Neural cell (in vitro differentiated cells): ENCODE measurements around the gene METAP1. TPM values are rescaled to one million over a fixed set of nuclear protein-coding genes. Genes with fewer than 3 reads are reported as not detected.
"Not testable (repeated sequence)": the region's sequence is repeated elsewhere in the genome, so short reads cannot be mapped to it uniquely, and the experiment has no call there.

Experiments
- H2AFZ ChIP-seq: fragments of 200-600, 300-800 bp; sonication (generic), shearing (Covaris generic); 2 replicates; pipeline ENCODE4 v1.6.0; 2014; ENCODE audit warnings: low read depth, mild to moderate bottlenecking, antibody characterized with exemption, low read length, moderate library complexity
- H3F3A ChIP-seq: fragments of 200-600 bp; shearing (Covaris generic); 2 replicates; pipeline ENCODE4 v1.6.1; 2016; ENCODE audit warnings: mild to moderate bottlenecking, moderate library complexity, mixed read lengths, antibody characterized with exemption, low read length; ENCODE audit not compliant: insufficient read depth, poor library complexity, severe bottlenecking
- H3K27ac ChIP-seq: fragments of 200-600, 300-800 bp; sonication (generic), shearing (Covaris generic); 2 replicates; pipeline ENCODE4 v1.5.1; 2014; ENCODE audit warnings: mild to moderate bottlenecking, low read length, moderate library complexity
- H3K27me3 ChIP-seq: fragments of 300-800, 200-600 bp; sonication (generic), shearing (Covaris generic); 2 replicates; pipeline ENCODE4 v1.6.0; 2014; ENCODE audit warnings: mild to moderate bottlenecking, low read depth, low read length, moderate library complexity; ENCODE audit not compliant: insufficient read depth
- H3K36me3 ChIP-seq: fragments of 300-800, 200-600 bp; sonication (generic), shearing (Covaris generic); 2 replicates; pipeline ENCODE4 v1.5.1; 2014; ENCODE audit warnings: mild to moderate bottlenecking, antibody characterized with exemption, low read length, moderate library complexity; ENCODE audit not compliant: insufficient read depth
- H3K4me2 ChIP-seq: fragments of 300-800, 200-600 bp; sonication (generic), shearing (Covaris generic); 2 replicates; pipeline ENCODE4 v1.6.0; 2014; ENCODE audit warnings: mild to moderate bottlenecking, low read length
- H3K4me3 ChIP-seq: fragments of 300-800, 200-600 bp; sonication (generic), shearing (Covaris generic); 2 replicates; pipeline ENCODE4 v1.5.1; 2014; ENCODE audit warnings: mild to moderate bottlenecking, low read length, moderate library complexity
- H3K79me2 ChIP-seq: fragments of 200-600 bp; shearing (Covaris generic); replicated peaks from 2 replicates; pipeline ENCODE4 v1.6.0; 2014; ENCODE audit warnings: mild to moderate bottlenecking, low read length, moderate library complexity; ENCODE audit not compliant: insufficient read depth
- H3K9ac ChIP-seq: fragments of 300-800, 200-600 bp; sonication (generic), shearing (Covaris generic); 2 replicates; pipeline ENCODE4 v1.6.1; 2016; ENCODE audit warnings: mild to moderate bottlenecking, low read length, mixed read lengths
- H3K9me2 ChIP-seq: fragments of 200-600 bp; shearing (Covaris generic); 2 replicates; pipeline ENCODE4 v1.6.1; 2016; ENCODE audit warnings: mild to moderate bottlenecking, low read length, mixed read lengths; ENCODE audit not compliant: insufficient read depth
- H3K9me3 ChIP-seq: fragments of 200-600, 300-800 bp; sonication (generic), shearing (Covaris generic); 2 replicates; pipeline ENCODE4 v1.6.1; 2016; ENCODE audit warnings: mild to moderate bottlenecking, mixed run types, low read length, moderate library complexity, mixed read lengths
- H4K20me1 ChIP-seq: fragments of 200-600 bp; shearing (Covaris generic); 2 replicates; pipeline ENCODE4 v1.6.1; 2016; ENCODE audit warnings: mild to moderate bottlenecking, mixed run types; ENCODE audit not compliant: insufficient read depth
- EP300 ChIP-seq: fragments of 450-650 bp; conservative IDR thresholded peaks from 2 replicates; pipeline ENCODE4 v1.6.1; 2014; ENCODE audit warnings: antibody characterized with exemption, mild to moderate bottlenecking, moderate library complexity; ENCODE audit not compliant: poor library complexity, severe bottlenecking
- EZH2 ChIP-seq: fragments of 200-600, 300-800 bp; shearing (Covaris generic), sonication (generic); IDR thresholded peaks from 2 replicates; pipeline ENCODE4 v1.6.1; 2014; ENCODE audit warnings: antibody characterized with exemption, low read length, borderline replicate concordance, mild to moderate bottlenecking; ENCODE audit not compliant: insufficient read depth, poor library complexity, severe bottlenecking
- MXI1 ChIP-seq: fragments of 450-650 bp; conservative IDR thresholded peaks from 2 replicates; pipeline ENCODE4 v1.6.1; 2014; ENCODE audit warnings: antibody characterized with exemption, mild to moderate bottlenecking; ENCODE audit not compliant: poor library complexity, severe bottlenecking
- POLR2AphosphoS5 ChIP-seq: IDR thresholded peaks from 2 replicates; pipeline ENCODE4 v1.6.1; 2012
- RAD21 ChIP-seq: fragments of 450-650 bp; conservative IDR thresholded peaks from 2 replicates; pipeline ENCODE4 v1.6.1; 2014; ENCODE audit warnings: antibody characterized with exemption, mild to moderate bottlenecking, moderate library complexity
- REST ChIP-seq: IDR thresholded peaks from 2 replicates; pipeline ENCODE4 v1.6.1; 2012; ENCODE audit warnings: borderline replicate concordance
- SMC3 ChIP-seq: fragments of 450-650 bp; conservative IDR thresholded peaks from 2 replicates; pipeline ENCODE4 v1.6.1; 2014; ENCODE audit warnings: antibody characterized with exemption, mild to moderate bottlenecking, moderate library complexity; ENCODE audit not compliant: poor library complexity
- TAF1 ChIP-seq: IDR thresholded peaks from 2 replicates; pipeline ENCODE4 v1.6.1; 2012; ENCODE audit warnings: low read depth
- polyA plus RNA-seq: library from polyadenylated mRNA; depleted of rRNA; stranded (reverse); fragments of >200 nt; gene quantifications from 2 replicates; pipeline ENCODE4 v1.2.3, GENCODE V29; 2014
- TF ChIP-seq, protein P1 (sequence below): fragments of 450-650 bp; IDR thresholded peaks from 2 replicates; pipeline ENCODE4 v1.5.1; 2014; ENCODE audit warnings: antibody characterized with exemption, mild to moderate bottlenecking, moderate library complexity; ENCODE audit not compliant: poor library complexity, severe bottlenecking

METAP1 gene
- polyA plus RNA-seq, 1 donor from 2014 or later: 24.5 TPM

GRCh38 chr4:99091216-99091575, 95.7 kb downstream of the METAP1 start:
- Histone ChIP-seq H3K4me3 (no peak overlapping the region), H2AFZ (no peak overlapping the region), H3F3A (no peaks in the 10 kb centered on the region), H3K36me3 (no peaks in the 10 kb centered on the region), H3K9me3 (no peaks in the 10 kb centered on the region), H3K4me2 (no peak overlapping the region), H3K27ac (no peak overlapping the region), H3K79me2 (peaks cover 34% of the 10 kb centered on the region), H4K20me1 (no peaks in the 10 kb centered on the region), H3K9me2 (no peaks in the 10 kb centered on the region), H3K9ac (no peak overlapping the region), H3K27me3 (no peaks in the 10 kb centered on the region)
- TF ChIP-seq, protein P1, sequence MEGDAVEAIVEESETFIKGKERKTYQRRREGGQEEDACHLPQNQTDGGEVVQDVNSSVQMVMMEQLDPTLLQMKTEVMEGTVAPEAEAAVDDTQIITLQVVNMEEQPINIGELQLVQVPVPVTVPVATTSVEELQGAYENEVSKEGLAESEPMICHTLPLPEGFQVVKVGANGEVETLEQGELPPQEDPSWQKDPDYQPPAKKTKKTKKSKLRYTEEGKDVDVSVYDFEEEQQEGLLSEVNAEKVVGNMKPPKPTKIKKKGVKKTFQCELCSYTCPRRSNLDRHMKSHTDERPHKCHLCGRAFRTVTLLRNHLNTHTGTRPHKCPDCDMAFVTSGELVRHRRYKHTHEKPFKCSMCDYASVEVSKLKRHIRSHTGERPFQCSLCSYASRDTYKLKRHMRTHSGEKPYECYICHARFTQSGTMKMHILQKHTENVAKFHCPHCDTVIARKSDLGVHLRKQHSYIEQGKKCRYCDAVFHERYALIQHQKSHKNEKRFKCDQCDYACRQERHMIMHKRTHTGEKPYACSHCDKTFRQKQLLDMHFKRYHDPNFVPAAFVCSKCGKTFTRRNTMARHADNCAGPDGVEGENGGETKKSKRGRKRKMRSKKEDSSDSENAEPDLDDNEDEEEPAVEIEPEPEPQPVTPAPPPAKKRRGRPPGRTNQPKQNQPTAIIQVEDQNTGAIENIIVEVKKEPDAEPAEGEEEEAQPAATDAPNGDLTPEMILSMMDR: no peak
- TF ChIP-seq SMC3: no peak
- TF ChIP-seq EZH2: no peak
- no peak for TF ChIP-seq RAD21
- TF ChIP-seq EP300: no peak
- TF ChIP-seq MXI1: no peak
- no peak for TF ChIP-seq POLR2AphosphoS5
- TF ChIP-seq REST: no peak
- TF ChIP-seq TAF1: no peak

DNA sequence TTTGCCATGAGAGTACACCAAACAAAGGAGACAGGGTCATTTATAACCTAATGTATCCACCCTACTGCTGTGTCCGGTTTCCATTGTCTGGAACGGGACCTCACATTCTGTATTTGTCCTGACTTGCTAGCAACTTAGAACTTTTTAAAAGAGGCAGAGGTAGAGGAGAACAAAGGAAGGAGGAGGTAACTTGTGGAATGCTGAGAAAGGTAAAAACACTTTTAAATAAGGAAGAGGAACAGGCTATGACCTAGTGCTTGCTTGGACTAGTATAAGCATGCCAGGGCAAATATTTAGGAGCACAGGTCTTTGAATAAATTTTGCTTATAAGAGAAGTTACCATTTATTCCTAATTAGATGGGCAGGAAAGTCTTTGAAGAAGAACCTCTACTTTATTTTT, 96.3 kb downstream of the METAP1 start:
- H2AFZ ChIP-seq, H3K4me3 ChIP-seq, H4K20me1 ChIP-seq, H3K4me2 ChIP-seq, H3K27me3 ChIP-seq, H3K9me3 ChIP-seq, H3F3A ChIP-seq, H3K27ac ChIP-seq, H3K9me2 ChIP-seq, H3K36me3 ChIP-seq, H3K9ac ChIP-seq: not testable (repeated sequence)
- peaks cover 29% of the 10 kb centered on the region for H3K79me2 ChIP-seq

- Histone ChIP-seq H2AFZ (no peak overlapping the region), H3K9me2 (no peaks in the 10 kb centered on the region), H3F3A (no peaks in the 10 kb centered on the region), H3K9ac (no peak overlapping the region), H3K36me3 (no peaks in the 10 kb centered on the region), H3K4me3 (no peak overlapping the region), H3K27ac (no peak overlapping the region), H3K4me2 (no peak overlapping the region), H3K27me3 (no peaks in the 10 kb centered on the region), H4K20me1 (no peaks in the 10 kb centered on the region), H3K79me2 (no peaks in the 10 kb centered on the region), H3K9me3 (no peaks in the 10 kb centered on the region)
- TF ChIP-seq REST: no peak
- TF ChIP-seq, protein P1: no peak
- TF ChIP-seq MXI1: no peak
- no peak for TF ChIP-seq POLR2AphosphoS5
- no peak for TF ChIP-seq EZH2
- no peak for TF ChIP-seq EP300
These were observed 103.8 kb downstream of the METAP1 start for GRCh38 chr4:99099311-99099710.
